KOPT-K1 (cell line): ENCODE measurements around the gene IFNL3.
"Not testable (repeated sequence)": the region's sequence is repeated elsewhere in the genome, so short reads cannot be mapped to it uniquely, and the experiment has no call there.

Source experiments
- H3K27ac ChIP-seq: fragments of 200-600 bp; sonication (generic); 2 replicates; pipeline ENCODE4 v1.5.1; 2016; ENCODE audit warnings: antibody characterized with exemption, mild to moderate bottlenecking, low read depth, low read length; ENCODE audit not compliant: poor library complexity, severe bottlenecking
- H3K36me3 ChIP-seq: fragments of 200-600 bp; sonication (generic); 2 replicates; pipeline ENCODE4 v1.5.1; 2017; ENCODE audit warnings: antibody characterized with exemption, mild to moderate bottlenecking, low read length, moderate library complexity; ENCODE audit not compliant: insufficient read depth
- H3K9me3 ChIP-seq: fragments of 200-600 bp; sonication (generic); 2 replicates; pipeline ENCODE4 v1.5.1; 2017; ENCODE audit warnings: antibody characterized with exemption, low read length, mild to moderate bottlenecking; ENCODE audit not compliant: insufficient read depth, poor library complexity, severe bottlenecking

IFNL3 gene

DNA sequence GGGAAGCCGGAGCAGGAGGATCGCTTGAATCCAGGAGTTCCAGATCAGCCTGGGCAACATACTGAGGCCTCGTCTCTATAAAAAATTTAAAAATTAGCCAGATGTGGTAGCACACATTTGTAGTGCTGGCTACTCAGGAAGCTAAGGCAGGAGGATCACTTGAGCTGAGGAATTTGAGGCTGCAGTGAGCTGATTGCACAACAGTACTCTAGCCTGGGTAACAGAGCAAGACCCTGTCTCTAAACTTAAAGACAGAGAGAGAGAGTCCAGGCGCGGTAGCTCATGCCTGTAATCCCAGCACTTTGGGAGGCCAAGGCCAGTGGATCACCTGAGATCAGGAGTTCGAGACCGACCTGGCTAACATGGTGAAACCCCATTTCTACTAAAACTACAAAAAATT, 4.4 kb downstream of the IFNL3 start:
- Histone ChIP-seq H3K27ac (no peak overlapping the region), H3K36me3 (no peaks in the 10 kb centered on the region), H3K9me3 (no peaks in the 10 kb centered on the region)

DNA sequence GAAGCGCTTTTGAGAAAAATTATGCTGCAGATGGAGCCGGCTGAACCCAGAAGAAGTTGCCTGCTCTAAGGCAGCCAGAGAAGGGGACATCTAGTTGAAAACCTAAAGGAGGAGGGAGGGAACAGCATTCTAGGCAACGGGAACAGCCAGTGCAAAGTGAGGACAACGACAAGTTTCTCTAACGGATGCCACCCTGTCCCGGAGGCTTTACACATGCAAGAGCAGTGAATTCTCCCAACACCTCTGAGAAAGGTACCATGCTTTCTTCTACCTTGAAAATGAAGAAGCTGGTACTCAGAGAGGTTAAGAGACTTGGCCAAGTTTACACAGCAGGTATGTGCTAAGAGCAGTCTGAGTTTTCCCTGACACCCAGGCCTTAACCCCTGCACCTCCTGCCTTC, 5.9 kb downstream of the IFNL3 start:
- Histone ChIP-seq H3K27ac (no peak overlapping the region), H3K36me3 (no peaks in the 10 kb centered on the region)

DNA sequence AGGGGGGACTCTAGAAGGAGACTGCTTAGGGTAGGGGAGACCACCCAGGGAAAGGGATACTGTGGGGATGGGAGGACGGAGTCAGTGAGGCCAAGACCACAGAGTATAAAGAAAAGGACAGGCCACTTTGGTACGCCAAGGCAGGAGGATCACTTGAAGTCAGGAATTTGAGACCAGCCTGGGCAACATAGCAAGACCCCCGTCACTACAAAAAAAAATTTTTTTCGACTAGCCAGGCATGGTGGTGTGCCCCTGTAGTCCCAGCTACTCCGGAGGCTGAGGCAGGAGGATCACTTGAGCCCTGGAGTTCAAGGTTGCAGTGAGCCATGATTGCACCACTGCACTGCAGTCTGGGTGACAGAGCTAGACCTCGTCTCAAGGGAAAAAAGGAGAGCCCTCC, 6.6 kb downstream of the IFNL3 start:
- no peaks in the 10 kb centered on the region for H3K9me3 ChIP-seq

More for the DNA sequence above, 5.9 kb downstream of the IFNL3 start:
- no peaks in the 10 kb centered on the region for H3K9me3 ChIP-seq

DNA sequence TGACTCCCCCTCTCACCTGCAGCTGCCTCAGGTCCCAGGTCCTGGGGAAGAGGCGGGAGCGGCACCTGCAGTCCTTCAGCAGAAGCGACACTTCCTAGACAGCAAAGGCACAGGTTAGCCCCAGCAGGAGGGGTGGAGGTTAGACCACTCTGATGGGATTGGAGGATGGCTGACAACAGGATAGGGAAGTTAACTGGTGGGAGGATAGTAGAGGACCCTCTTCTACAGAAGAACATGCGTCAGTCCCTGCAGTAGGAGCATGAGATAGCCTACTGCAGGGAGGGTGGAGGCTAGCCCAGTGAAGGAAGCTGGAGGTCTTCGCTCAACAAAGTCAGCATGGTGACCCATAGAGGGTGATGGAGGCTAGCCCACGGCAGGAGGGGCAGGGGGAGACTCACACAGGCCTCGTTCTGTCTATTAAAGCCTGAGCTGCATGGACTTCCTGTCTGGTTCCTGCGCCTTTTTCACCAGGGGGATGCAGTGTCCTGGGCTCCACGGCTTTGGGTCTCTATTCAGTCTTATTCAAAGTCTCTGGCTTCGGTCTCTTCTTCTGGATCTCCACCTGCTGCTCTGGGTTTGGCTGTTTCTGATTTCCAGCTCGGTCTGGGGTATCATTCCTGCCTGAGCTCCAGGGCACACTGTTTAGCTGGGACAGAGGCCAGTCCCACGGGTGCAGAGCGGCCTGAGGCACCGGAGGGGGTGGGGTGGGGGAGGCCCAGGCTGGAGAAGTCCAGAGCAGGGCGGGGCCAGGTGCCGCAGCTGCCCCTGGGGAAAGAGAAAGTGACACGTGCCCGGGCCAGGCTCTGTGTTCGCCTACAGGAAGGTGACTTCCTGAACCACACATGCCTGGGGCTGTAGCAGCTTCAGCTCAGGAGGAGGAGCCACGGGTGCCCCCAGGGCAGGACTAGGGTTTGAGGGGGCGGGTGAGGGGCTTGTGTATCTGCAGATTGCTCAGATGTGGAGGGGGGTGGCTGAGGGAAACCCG, 7.3 kb downstream of the IFNL3 start:
- Histone ChIP-seq H3K36me3 (no peaks in the 10 kb centered on the region), H3K9me3 (no peaks in the 10 kb centered on the region), H3K27ac (peak overlapping the region; percentile 55)

More for the DNA sequence above, 6.6 kb downstream of the IFNL3 start:
- peak overlapping the region; percentile 55 for H3K27ac ChIP-seq
- H3K36me3 ChIP-seq: no peaks in the 10 kb centered on the region

DNA sequence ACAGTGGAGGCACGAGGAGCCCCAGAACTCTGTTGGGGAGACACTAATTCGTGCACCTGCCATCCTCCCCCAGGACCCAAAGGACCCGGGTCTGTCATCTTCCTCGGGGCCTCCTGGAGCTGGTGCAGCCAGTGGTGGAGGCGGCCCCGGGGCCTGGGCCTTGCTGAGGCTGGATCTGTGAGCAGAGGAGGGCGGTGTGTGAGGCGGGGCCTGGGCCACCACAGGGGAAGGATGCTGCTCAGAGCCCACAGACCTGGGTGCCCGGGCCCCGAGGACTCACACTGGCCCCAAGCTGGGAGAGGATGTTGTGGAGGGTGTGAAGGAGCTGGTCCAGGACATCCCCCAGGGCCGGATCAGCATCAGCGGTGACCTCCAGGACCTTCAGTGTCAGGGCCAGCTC, 8.3 kb downstream of the IFNL3 start:
- H3K36me3 ChIP-seq: no peaks in the 10 kb centered on the region
- H3K9me3 ChIP-seq: no peaks in the 10 kb centered on the region
- H3K27ac ChIP-seq: peak overlapping the region; percentile 55

DNA sequence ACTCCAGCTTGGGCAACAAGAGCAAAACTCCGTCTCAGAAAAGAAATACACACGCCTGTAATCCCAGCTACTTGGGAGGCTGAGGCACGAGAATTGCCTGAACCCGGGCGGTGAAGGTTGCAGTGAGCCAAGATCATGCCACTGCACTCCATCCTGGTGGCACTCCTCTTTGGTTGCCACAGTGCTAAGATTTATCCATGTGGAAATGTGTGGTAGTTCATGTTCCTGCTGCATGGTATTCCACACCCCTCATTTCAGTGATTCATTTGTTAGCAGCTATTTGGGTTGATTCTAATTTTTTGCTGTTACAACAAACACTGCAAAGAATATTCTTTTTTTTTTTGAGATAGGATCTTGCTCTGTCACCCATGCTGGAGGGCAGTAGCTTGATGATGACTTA, 12.1 kb downstream of the IFNL3 start:
- no peak overlapping the region for H3K27ac ChIP-seq
- no peaks in the 10 kb centered on the region for H3K36me3 ChIP-seq
- no peaks in the 10 kb centered on the region for H3K9me3 ChIP-seq

DNA sequence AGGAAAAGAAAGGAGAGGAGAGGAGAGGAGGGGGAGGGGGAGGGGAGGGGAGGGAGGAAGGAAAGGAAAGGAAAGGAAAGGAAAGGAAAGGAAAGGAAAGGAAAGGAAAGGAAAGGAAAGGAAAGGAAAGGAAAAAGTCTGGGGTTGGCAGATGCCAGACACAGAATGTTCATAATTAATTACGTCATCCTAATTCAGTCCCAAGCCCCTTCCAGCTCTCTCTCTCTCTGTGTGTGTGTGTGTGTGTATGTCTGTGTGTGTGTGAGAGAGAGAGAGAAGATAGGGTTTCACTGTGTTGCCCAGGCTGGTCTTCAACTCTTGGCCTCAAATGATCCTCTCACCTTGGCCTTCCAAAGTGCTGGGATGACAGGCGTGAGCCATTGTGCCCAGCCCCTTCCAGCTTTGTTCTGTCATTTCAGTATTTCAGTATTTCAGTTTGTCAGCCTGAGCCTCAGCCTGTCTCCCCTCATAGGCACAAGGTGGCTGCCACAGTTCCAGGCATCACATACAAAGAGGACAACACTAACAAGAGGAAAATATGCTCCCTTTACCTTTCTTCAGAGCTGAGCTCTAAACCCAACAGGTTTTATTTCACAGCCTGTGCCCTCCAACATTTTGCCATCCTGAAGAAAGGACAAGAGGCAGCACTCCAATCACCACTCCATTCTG, 14.6 kb downstream of the IFNL3 start:
- no peaks in the 10 kb centered on the region for H3K9me3 ChIP-seq
- H3K36me3 ChIP-seq: no peaks in the 10 kb centered on the region
- H3K27ac ChIP-seq: no peak overlapping the region

DNA sequence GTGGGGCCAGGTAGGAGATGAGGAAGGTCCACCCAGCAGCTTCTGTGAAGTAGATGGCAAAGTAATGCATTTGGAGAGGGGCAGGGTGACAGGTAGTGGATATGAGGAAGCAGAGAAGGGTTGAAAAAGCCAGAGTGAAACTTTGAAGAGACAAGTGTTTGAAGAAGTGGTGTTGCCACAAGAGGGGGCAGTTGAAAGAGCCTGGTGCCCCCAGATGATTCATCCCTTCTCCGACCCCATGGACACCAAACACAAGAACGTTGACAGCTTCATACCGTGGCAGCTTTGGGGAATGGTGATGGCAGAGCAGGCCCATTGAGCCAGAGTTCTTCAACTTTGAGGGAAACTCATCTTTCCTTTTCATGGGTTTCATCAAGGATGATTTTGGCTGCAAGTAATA, 19.9 kb downstream of the IFNL3 start:
- Histone ChIP-seq H3K9me3 (no peaks in the 10 kb centered on the region), H3K27ac (no peak overlapping the region), H3K36me3 (no peaks in the 10 kb centered on the region)

DNA sequence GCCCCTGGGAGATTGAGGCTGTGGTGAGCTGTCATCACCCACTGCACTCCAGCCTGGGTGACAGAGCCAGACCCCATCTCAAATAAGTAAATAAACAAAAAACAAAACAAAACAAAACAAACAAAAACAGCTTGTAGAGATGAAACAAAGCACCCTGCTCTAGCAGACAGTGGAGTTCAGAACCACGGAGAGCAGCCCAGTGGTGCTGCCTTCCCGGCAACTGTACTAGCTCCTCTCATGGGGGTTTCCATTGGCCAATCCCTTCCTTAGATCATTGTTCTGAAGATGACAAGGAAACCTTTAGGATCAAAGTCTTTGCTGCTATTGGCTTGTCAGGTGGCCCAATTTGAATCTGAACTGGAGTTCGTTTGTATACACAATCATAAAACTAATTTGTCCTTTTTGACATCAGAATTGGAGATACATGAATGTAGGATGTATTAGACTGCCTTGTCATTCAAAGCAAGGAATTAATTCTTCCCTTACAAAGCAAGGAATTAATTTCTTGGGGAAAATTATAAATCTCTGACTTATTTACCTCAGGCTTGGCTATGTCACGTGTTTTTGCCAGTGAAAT, 21.0 kb downstream of the IFNL3 start:
- no peaks in the 10 kb centered on the region for H3K36me3 ChIP-seq
- no peak overlapping the region for H3K27ac ChIP-seq

DNA sequence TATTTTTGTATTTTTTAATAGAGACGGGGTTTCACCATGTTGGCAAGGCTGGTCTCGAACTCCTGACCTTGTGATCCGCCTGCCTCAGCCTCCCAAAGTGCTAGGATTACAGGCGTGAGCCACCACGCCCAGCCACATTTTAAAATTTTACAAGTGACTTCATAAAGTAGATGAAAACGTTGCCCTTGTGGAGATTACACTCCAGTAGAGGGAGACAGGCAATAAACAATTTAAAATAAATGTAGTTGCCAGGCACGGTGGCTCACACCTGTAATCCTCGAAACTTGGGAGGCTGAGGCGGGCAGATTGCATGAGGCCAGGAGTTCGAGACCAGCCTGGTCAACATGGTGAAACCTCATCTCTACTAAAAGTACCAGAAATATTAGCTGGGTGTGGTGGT, 25.7 kb downstream of the IFNL3 start:
- H3K27ac ChIP-seq, H3K9me3 ChIP-seq, H3K36me3 ChIP-seq: not testable (repeated sequence)

More for the DNA sequence above, 21.0 kb downstream of the IFNL3 start:
- H3K9me3 ChIP-seq: no peaks in the 10 kb centered on the region

DNA sequence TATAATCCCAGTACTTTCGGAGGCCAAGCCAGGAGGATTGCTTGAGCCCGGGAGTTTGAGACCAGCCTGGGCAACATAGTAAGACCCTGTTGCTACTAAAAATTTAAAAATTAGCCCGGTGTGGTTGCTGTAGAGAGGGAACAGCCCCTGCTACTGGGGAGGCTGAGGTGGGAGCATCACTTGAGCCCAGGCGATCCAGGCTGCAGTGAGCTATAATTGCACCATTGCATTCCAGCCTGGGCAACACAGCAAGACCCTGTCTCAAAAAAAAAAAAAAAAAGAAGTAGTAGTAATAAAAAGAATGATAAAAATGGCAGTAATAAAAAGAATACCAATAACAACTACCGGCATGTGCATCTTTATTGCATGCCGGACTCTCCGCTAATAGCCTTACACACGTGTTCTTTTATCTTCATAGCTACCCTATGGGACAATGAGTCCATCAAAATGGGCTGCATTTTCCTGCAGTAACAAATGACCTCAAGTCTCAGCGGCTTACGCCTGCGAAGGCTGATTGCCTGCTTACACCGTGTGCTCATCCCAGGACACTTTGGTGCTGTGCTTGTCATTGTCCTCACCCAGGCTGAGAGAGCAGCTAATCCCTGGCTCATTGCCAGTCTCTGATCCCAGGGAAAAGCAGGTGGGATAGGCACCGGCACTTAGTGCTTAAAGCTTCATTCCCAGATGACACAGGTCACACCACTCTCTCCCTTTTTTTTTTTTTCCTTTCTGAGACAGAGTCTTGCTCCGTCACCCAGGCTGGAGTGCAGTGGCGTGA, 26.4 kb downstream of the IFNL3 start:
- Histone ChIP-seq H3K27ac (no peak overlapping the region), H3K9me3 (no peaks in the 10 kb centered on the region), H3K36me3 (no peaks in the 10 kb centered on the region)

DNA sequence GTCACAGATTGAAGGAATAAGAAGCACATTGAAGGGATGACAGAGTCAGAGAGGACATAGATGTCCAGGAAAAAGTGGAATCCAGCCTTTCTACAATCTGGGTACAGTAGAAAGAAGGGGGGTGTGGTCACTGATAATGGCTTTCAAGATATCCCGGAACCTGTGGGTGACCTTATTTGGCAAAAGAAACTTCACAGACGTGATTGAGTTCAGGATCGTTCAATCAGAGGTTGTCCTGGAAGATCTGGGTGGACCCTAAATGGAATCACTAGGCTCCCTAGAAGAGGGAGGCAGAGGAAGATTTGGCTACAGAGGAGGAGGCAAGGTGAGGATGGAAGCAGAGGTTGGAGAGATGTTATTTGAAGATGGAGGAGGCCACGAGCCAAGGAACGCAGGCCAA, 27.7 kb downstream of the IFNL3 start:
- Histone ChIP-seq H3K9me3 (no peaks in the 10 kb centered on the region), H3K27ac (no peak overlapping the region), H3K36me3 (no peaks in the 10 kb centered on the region)

DNA sequence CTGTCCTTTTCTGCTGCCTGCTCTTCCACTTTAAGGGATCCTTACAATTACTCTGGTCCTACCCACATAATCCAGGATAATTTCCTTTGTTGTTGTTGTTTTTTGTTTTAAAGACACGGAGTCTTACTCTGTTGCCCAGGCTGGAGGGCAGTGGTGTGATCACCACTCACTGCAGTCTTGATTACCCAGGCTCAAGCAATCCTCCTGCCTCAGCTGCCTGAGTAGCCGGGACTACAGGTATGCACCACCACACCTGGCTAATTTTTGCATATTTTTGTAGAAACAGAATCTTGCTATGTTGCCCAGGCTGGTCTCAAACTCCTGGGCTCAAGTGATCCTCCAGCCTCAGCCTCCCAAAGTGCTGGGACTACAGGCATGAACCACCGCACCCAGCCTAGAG, 29.5 kb downstream of the IFNL3 start:
- H3K27ac ChIP-seq, H3K36me3 ChIP-seq, H3K9me3 ChIP-seq: not testable (repeated sequence)

DNA sequence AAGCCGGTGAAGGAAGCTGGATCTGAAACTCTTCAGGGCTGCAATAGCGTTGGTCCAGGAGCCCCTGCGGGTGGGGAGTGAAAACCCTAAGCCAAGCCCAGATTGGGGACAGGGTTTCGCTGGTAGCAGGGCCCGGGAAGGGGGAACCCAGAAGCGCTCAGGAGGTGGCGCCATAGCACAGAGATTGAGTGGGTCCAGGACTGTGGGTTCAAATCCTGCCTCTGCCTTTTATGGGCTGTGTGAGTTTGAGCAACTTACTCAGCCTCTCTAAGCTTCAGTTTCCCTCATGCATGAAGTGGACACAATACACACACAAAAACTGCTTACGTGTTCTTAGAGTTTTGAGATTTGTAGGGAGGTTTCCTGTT, 32.4 kb downstream of the IFNL3 start:
- Histone ChIP-seq H3K27ac (no peak overlapping the region), H3K36me3 (no peaks in the 10 kb centered on the region), H3K9me3 (no peaks in the 10 kb centered on the region)
